Astrocyte of the hippocampus (primary cell): ENCODE results near the gene INTS4.
A peak's percentile ranks its signal among the peaks of the same experiment; 100 is the strongest.
"Not testable (repeated sequence)": the region's sequence is repeated elsewhere in the genome, so short reads cannot be mapped to it uniquely, and the experiment has no call there.

Experiments used
- DNase-seq: peaks from one replicate; pipeline ENCODE4 v3.0.0; 2011; ENCODE audit warnings: low read depth, low spot score

Gene INTS4, protein sequence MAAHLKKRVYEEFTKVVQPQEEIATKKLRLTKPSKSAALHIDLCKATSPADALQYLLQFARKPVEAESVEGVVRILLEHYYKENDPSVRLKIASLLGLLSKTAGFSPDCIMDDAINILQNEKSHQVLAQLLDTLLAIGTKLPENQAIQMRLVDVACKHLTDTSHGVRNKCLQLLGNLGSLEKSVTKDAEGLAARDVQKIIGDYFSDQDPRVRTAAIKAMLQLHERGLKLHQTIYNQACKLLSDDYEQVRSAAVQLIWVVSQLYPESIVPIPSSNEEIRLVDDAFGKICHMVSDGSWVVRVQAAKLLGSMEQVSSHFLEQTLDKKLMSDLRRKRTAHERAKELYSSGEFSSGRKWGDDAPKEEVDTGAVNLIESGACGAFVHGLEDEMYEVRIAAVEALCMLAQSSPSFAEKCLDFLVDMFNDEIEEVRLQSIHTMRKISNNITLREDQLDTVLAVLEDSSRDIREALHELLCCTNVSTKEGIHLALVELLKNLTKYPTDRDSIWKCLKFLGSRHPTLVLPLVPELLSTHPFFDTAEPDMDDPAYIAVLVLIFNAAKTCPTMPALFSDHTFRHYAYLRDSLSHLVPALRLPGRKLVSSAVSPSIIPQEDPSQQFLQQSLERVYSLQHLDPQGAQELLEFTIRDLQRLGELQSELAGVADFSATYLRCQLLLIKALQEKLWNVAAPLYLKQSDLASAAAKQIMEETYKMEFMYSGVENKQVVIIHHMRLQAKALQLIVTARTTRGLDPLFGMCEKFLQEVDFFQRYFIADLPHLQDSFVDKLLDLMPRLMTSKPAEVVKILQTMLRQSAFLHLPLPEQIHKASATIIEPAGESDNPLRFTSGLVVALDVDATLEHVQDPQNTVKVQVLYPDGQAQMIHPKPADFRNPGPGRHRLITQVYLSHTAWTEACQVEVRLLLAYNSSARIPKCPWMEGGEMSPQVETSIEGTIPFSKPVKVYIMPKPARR

DNA sequence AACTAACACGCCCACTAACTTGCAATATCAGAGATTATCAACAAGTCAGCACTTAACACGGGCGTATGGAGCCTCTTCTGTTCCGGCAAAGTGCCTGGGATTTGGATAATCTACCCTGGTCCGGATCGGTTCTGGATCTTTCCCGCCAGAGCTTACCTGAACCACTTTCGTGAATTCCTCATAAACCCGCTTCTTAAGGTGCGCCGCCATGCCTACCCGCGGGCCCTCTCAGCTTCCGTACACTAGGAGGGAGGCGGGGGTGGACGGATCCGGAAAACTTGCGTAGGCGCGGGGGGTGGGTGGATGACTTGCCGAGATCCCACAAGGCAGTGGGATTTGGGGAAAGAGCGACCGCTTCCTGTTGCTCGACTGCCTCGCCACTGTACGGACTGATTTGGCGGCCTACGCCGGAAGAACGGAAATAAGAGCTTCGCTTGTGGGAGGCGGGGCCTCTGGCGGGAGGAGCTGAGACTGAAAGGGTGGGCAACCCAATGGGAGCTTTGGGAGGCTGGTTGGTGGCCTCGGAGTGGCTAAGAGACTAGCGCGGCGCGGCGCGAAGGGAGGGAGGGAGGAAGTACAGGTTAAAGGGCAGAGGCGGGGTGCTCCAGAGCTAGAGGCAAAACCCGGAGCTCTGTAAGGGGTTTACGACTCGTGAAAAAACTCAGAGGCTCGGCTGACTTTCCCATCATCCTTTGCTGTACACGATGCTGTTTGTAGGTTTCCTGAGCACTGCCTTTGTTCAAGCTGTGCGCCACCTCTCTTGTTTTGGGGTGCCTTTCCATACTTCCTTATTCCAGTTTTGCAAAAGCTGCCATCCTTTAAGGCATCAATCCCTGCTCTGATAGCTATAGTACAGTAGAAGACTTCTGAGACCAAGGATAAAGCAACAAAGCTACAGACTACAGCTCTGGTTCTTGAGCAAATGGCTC, at the start of gene INTS4:
Gene INTS4 (minus strand): TSS at position 235 of the 929 bp plus-strand sequence. CDS start 25 bp downstream, at position 210.
- peak; percentile 100 for DNase-seq

DNA sequence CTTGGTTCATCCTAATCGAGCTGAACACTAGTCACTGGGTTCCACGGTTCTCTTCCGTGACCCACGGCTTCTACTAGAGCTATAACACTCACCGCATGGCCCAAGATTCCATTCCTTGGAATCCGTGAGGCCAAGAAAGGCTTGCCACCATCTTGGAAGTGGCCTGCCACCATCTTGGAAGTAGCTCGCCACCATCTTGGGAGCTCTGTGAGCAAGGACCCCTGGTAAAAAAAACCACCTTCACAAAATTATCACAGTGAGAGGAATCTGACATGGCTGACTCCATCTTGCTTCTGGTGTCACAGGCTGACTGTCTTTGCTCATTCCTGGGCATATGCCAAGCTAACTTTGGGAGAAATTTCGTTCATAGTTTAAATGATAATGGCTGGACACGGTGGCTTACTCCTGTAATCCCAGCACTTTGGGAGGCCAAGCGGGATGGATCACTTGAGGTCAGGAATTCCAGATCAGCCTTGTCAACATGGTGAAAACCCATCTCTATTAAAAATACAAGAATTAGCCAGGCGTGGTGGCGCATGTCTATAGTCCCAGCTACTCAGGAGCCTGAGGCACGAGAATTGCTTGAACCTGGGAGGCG, 47.5 kb upstream of the INTS4 start:
- no peak for DNase-seq

DNA sequence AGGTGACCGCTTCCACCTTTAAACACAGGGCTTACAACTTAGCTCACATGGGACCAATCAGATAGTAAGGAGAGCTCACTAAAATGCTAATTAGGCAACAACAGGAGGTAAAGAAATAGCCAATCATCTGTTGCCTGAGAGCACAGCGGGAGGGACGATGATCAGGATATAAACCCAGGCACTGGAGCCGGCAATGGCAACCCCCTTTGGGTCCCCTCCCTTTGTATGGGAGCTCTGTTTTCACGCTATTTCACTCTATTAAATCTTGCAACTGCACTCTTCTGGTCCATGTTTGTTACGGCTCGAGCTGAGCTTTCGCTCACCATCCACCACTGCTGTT, 46.9 kb upstream of the INTS4 start:
- DNase-seq, result not testable (repeated sequence)

DNA sequence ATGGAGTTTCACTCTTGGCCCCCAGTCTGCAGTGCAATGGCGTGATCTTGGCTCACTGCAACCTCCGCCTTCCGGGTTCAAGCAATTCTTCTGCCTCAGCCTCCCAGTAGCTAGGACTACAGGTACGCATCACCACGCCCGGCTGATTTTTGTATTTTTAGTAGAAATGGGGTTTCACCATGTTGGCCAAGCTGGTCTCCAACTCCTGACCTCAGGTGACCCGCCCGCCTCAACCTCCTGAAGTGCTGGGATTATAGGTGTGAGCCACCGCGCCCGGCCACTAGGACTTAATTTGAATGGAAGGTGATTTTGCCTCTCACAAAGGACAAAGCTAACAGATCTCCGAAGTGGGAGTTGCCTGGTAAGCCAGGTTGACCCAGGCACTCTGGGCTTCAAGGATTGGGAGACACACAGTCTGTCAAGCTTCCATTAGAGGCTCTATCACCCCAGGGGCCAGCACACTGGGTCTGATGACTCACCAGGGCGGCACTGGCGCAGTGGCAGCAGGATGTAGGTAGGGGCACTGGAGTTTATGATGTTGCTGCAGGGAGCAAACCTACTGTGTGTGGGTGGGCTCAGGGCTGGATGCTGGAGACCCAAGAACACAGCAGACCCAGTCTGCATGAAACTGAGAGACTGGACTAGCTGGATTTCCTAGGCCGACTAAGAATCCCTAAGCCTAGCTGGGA, 46.4 kb upstream of the INTS4 start:
- no peak for DNase-seq

DNA sequence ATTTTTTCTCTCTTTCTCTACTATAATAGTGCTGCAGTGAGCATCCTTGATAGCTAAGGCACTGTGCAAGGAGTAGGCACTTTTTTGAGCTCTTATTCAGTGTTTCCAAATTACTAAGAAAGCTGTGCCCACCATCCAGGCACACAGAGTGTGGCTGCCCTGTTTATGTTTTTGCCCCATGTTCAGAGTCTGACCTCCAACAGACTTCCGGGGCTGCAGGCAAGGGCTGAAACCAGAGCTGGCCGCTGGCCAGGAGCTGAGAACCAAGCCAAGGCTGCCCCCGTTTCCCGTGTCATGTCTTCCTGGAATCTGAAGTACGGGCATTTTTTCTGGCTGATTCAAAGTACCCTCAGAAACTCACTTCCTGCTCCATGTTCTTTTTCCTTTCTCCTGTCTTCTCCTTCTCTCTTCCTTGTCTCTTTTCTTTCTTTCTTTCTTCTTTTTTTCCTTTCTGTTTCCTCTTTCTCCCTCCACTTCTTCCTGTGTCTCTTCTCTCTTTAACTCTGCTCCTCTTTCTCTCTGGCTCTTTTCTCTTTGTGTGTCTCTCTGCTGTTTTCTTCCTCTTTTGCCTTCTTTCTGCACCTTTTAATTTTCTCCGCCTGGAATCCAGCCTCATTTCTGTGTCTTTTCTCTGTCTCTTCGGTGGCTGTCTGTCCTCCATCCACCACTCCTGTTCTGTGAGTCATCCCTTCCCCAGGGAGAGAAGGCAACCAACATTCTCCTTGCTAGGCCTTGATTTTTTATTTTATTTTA, 45.6 kb upstream of the INTS4 start:
- DNase-seq, result peak; percentile 89

DNA sequence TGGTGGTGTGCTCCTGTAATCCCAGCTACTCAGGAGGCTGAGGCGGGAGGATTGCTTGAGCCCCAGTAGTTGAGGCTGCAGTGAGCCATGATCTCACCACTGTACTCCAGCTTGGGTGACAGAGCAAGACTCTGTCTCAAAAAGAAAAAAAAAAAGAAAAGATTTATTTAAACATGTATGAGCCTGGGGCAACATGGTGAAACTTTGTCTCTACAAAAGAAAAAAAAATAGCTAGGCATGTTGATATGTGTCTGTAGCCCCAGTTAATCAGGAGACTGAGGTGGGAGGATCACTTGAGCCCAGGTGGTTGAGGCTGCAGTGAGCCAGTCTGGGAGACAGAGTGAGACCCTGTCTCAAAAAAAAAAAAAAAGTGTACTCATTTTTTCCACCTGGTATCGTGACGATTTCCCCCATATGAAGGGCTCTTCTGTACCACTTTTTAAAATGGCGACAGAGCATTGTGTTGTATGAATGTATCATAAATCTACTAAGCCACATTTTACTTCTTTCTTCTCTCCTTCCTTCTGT, 45.0 kb upstream of the INTS4 start:
- DNase-seq, result no peak

DNA sequence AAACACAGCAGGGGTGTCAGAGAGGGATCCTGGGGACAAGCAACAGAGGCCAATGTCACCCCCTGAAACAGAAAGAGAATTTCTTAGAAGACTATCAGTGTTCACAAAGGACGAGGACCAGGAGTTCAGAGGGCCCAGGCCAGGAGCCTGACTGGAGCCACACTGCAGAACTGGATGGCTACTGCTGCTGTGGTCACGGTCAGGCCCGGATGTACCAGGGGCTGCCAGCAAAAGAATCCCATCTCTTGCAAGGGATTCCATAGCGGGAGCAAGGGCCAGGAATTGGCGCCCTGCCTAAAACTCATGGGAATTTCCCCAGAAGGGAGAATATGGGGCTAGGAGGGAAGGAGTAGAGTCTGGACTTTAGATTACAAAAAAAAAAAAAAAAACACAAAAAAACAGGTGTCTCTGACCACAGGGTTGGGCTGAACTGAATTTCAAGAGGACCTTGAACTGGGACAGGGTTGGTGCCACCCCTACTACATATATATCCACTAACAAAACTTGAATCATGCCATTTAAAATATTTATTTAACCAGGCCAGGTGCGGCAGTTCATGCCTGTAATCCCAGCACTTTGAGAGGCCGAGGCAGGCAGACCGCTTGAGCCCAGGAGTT, 44.3 kb upstream of the INTS4 start:
- DNase-seq, result peak; percentile 68

DNA sequence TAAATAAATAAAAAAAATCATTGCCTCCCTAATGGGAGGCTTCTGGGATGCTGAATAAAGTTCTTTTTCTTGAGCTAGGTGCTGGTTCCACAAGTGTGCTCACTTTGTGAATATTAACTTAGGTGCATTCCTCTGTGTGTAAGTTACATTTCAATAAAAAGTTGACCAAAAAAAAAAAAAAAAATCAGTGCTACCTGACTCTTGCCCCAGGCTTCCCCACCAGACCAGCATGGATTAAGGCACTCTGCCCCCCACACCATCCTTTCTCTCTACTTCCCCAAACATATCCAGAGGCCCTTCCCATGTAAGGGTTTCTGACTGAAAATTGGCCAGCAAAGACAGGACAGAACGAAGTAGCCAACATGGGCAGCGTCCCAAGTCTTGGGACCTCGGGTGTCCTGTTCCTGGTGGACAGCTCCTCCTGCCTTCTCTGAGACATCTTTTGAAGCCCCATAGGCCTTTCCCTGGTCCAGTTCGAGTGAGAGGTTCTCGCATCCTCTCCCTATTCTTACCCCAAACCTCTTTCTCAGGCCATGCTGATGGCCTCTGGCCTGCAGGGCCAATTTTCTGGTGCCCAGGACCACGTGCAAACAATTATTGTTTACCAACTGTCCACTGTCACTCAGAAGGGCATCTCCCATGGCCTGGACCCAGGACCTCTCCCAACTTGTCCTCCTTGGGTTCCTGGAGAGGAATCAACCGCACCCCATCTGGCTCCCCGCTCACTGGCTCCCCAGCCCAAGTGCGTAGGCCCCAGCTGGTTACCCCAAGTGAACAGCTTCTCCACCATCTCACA, 43.6 kb upstream of the INTS4 start:
- DNase-seq, result no peak

DNA sequence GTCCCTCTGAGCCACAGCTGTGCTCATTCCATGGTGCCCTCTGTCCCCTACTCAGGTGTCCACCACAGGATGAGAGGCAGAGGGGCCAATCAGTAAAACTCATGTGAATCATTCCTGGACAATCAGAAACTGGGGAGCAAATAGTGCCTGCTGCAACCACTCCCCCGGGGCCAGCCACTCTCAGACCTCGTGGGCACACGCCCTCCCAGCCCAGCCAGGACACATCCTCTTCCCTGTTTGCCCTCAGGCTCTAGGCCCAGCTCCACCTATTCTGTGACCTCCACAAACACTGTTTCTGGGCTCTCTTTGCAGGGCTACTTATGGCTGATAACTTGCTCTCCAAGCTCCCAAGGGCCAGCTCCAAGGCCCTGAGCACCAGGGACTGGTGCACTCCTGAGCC, 42.6 kb upstream of the INTS4 start:
- DNase-seq, result no peak

DNA sequence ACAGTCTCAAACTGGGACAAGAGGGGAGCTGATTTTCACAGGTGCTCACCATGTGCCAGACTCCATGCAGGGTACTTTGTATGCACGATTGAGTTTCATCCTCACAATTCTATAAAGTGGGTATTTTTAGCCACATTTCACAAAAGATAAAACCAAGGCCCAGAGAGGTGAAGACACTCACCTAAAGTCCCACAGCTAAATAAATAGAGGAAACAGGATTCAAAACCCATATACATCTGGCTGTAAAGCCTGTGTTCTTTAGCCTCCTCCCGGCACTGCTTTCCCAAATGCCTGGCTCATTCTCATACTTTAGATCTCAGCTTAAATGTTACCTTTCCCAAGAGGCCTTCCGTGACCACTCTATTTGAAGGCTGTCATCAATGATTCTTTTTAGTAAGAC, 41.8 kb upstream of the INTS4 start:
- DNase-seq, result no peak

DNA sequence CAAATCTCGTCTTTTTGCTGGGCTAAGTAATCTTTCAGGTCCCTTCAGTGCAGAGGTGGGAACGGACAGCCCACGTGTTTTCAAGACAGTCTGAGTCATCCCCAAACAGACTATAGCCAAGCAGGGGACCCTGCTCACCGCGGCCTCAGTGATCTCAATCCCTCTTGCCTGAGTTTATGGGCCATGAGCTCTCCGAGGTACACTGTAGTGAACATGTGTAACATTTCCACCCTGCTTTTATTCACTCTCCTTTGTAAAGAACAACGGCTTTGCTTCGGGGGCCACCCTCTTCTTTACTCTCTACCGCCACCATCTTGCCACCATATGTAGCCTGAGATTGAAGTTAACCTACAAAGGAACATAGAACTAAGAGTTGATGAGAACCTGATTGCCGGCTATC, 40.2 kb upstream of the INTS4 start:
- DNase-seq, result no peak

DNA sequence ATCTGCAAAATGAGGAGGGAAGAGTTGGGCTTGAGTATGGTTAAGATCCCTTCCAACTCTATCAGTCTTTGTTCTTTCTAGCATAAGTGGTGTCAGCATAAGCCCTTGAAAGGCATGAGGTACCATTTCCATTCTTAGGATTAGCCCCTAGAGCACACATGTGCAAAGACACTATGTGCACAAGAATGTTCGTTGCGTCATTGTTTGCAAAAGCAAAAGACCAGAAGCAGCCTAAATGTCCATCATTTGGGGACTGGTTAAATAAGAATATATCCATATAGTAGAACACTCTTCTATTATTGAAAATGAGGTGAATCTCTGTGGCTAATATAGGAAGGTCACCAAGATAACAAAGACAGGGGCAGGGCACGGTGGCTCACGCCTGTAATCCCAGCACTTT, 38.6 kb upstream of the INTS4 start:
- no peak for DNase-seq

DNA sequence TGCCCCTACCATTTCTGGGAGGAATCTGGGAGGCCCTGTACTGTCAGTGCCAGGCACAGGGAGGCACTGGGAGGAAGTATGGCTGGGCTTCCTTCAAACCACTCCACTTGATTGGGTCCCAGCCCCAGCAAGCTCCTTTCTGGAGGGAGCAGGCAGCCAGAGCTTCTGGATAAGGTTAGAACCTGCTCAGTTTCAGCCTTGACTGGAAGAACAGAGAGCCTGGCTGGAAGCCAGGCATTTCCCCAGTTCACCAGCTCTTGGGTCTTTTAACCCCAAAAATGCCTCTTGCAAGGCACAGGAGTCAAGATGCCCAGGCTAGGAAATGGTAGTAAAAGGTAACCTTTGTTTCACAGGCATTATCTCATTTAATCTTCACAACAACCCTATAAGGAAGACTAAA, 37.6 kb upstream of the INTS4 start:
- DNase-seq, result no peak

DNA sequence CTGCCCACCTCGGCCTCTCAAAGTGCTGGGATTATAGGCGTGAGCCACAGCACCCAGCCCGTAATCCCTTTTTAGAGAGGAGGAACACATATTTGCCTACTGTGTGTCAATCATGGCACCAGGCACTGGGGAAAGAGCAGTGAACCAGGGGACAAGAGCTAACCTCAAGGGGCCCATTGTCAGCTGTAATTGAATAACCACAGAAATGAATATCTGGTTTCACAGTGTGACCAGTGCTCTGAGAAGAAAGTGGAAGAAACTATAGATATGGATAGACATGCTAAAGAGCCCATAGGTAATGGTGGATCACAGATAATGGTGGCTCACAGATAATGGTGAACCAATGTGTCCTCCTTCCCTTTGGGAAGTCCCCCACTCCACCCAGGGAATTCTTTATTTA, 37.2 kb upstream of the INTS4 start:
- no peak for DNase-seq

DNA sequence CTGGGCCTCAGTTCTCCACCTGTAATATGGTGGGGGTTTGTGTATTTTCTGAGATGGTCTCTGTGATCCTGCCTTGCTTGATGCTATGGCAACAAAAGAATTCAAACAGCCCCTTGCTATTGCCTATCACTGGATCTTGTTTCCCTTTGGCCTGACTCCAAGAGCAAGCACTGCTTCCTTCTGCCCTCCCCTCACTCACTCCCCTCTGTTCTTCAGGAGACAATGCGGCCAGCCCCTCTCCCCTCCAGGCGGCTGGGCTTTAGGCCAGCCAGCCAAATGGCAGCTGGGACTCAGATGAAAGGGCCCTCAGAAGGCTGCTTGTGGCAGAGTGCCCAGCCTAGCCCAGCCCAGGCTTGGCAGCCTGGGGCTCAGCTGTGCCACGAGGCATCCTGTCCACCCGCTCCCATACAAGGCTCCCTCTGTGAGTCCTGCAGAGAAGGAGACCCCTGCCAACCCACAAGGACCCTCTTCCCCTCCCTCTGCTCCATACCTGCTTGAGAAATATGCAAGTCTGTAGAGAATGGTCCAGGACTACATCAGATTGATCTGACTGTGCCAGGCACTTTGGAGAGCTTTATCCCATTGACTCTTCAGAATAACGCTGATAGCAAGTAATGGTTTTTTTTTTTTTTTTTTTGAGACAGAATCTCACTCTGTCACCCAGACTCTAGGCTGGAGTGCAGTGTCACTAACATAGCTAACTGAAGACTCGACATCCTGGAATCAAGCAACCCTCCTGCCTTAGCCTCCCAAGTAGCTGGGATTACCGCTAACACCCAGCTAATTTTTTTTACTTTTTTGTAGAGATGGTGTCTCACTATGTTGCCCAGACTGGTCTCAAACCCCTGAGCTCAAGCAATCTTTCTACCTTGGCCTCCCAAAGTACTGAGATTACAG, 36.2 kb upstream of the INTS4 start:
- peak; percentile 96 for DNase-seq

DNA sequence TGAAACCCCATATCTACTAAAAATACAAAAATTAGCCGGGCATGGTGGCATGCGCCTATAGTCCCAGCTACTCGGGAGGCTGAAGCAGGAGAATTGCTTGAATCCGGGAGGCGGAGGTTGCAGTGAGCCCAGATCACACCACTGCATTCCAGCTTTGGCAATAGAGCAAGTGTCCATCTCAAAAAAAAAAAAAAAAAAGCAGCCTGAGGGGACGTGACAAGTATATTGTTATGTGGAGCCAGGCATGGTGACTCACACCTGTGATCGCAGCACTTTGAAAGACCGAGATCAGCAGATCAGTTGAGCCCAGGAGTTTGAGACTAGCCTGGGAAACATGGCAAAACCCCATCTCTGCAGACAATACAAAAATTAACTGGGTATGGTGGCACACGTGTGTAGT, 34.0 kb upstream of the INTS4 start:
- peak; percentile 58 for DNase-seq

DNA sequence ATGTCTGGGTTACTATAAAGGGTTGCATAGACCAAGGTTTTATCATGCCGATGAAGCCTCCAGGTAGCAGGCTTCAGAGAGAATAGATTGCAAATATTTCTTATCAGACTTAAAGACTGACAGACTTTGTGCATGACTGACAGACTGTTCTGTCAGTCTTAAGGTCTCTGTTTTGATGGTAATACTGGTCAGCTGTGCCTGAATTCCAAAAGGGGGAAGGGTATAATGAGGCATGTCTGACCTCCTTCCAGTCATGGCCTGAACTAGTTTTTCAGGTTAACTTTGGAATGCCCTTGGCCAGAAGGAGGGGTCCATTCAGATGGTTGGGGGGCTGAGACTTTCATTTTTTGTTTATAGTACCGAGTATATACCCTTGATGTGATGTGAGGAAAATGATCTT, 33.3 kb upstream of the INTS4 start:
- DNase-seq, result no peak
